Uterus (tissue), 2 donors: ENCODE results near the gene ZNF566.

Experiments
- CTCF ChIP-seq, 4 experiments: fragments of 200-600 bp in 2 of 4; fragments of 450-650 bp in 2 of 4; sonication (generic) in 2 of 4; IDR thresholded peaks; one replicate each; pipeline ENCODE4 v1.5.1; 2016 to 2019; ENCODE audit warnings: antibody characterized with exemption in 4 of 4, mild to moderate bottlenecking in 2 of 4, moderate library complexity in 1 of 4
- POLR2A ChIP-seq, 2 donors: fragments of 450-650 bp; IDR thresholded peaks; one replicate each; pipeline ENCODE4 v1.6.1; 2016; ENCODE audit warnings: antibody characterized with exemption in 2 of 2, mild to moderate bottlenecking in 1 of 2, moderate library complexity in 1 of 2

- TF ChIP-seq CTCF (IDR thresholded peaks at IDR 0.05), result no peak
- TF ChIP-seq POLR2A (IDR thresholded peaks at IDR 0.05), result no peak
Measured at GRCh38 chr19:36449059-36449670, 40.2 kb downstream of the ZNF566 start.
